MV-4-11 (cell line): ENCODE results near the gene SNX25.
"Not testable (repeated sequence)": the region's sequence is repeated elsewhere in the genome, so short reads cannot be mapped to it uniquely, and the experiment has no call there.

Experiments
- DNase-seq: peaks from one replicate; lab custom pipeline; 2025; lab: John Stamatoyannopoulos, UW

SNX25 gene

GRCh38 chr4:185307136-185307950, 97.9 kb downstream of the SNX25 start:
- no peak for DNase-seq

GRCh38 chr4:185309770-185310169, 100.4 kb downstream of the SNX25 start:
- peak; percentile 33 for DNase-seq

- DNase-seq, result no peak
Observed at GRCh38 chr4:185311113-185311888, 101.9 kb downstream of the SNX25 start.

GRCh38 chr4:185312699-185313098, 103.3 kb downstream of the SNX25 start:
- DNase-seq, result no peak

GRCh38 chr4:185317462-185317861, 108.1 kb downstream of the SNX25 start:
- not testable (repeated sequence) for DNase-seq

- no peak for DNase-seq
Observed at GRCh38 chr4:185317880-185318279, 108.5 kb downstream of the SNX25 start.

GRCh38 chr4:185318679-185319078, 109.3 kb downstream of the SNX25 start:
- DNase-seq, result no peak

- no peak for DNase-seq
Observed at GRCh38 chr4:185322803-185323202, 113.4 kb downstream of the SNX25 start.

- DNase-seq, result no peak
Observed at GRCh38 chr4:185323606-185324005, 114.2 kb downstream of the SNX25 start.

- DNase-seq, result not testable (repeated sequence)
Observed at GRCh38 chr4:185324361-185324760, 115.0 kb downstream of the SNX25 start.

- DNase-seq, result not testable (repeated sequence)
Observed at GRCh38 chr4:185325721-185326120, 116.3 kb downstream of the SNX25 start.

GRCh38 chr4:185328586-185328985, 119.2 kb downstream of the SNX25 start:
- DNase-seq, result no peak

GRCh38 chr4:185329879-185330510, 120.6 kb downstream of the SNX25 start:
- not testable (repeated sequence) for DNase-seq

GRCh38 chr4:185332575-185333464, 123.4 kb downstream of the SNX25 start:
- DNase-seq, result no peak

GRCh38 chr4:185334326-185334725, 124.9 kb downstream of the SNX25 start:
- no peak for DNase-seq

- no peak for DNase-seq
Observed at GRCh38 chr4:185335579-185335978, 126.2 kb downstream of the SNX25 start.

- no peak for DNase-seq
Observed at GRCh38 chr4:185339941-185340340, 130.5 kb downstream of the SNX25 start.

- DNase-seq, result no peak
Observed at GRCh38 chr4:185341377-185341776, 132.0 kb downstream of the SNX25 start.

- no peak for DNase-seq
Observed at GRCh38 chr4:185341841-185342240, 132.4 kb downstream of the SNX25 start.

GRCh38 chr4:185343726-185344581, 134.6 kb downstream of the SNX25 start:
- no peak for DNase-seq
